DMS153 treated with DMSO at 0.1 percent for 48 hours (cell line): ENCODE data around the gene GDI1.

Source experiments
- DNase-seq: peaks from one replicate; lab custom pipeline; 2025; ENCODE audit not compliant: unreplicated experiment; lab: John Stamatoyannopoulos, UW

Gene GDI1

GRCh38 chrX:154459832-154460231 lies 22.9 kb downstream of the GDI1 start:
- DNase-seq, result no peak

GRCh38 chrX:154460326-154460725 lies 23.4 kb downstream of the GDI1 start:
- no peak for DNase-seq

GRCh38 chrX:154462396-154462795 lies 25.4 kb downstream of the GDI1 start:
- no peak for DNase-seq

DNA sequence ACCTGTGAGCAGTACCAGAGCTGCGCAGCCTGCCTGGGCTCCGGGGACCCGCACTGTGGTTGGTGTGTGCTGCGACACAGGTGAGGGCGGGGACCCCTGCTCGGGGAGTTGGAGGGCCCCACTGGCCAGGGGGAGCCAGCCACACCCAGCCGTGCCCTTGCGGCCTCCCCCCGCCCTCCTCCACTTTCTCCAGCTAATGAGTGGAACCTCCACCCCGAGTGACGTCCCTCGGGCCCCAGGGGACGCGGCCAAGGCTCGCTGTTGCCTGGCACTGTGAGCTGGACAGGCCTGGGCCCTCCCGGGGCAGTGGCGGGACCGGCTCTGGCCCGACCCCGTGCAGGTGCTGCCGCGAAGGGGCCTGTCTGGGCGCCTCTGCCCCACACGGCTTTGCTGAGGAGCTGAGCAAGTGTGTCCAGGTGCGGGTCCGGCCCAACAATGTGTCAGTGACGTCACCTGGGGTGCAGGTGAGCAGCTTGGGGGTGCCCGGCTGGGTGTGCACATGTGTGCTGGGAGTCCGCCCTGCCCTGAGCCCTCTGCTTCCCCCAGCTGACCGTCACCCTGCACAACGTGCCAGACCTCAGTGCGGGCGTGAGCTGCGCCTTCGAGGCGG lies 26.8 kb downstream of the GDI1 start:
- no peak for DNase-seq

DNA sequence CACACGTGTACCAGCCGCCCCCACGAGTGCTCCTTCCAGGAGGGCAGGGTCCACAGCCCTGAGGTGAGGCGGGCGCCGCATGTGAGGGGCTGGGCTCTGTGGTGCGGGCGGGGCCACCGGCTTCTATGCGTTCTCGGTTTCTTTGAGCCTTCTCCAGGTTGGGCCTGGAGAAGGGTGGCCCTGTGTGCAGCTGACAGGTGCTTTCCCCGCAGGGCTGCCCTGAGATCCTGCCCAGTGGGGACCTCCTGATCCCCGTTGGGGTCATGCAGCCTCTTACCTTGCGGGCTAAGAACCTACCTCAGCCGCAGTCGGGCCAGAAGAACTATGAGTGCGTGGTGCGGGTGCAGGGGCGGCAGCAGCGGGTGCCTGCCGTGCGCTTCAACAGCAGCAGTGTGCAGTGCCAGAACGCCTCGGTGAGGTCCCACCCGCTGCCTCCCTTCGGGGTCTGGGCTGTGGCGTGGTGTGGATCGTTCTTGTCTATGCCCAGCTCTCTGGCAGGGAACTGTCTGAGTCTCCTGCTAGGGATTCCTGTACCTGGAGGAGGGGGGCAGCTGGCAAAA lies 27.9 kb downstream of the GDI1 start:
- no peak for DNase-seq

GRCh38 chrX:154465601-154466000 lies 28.6 kb downstream of the GDI1 start:
- no peak for DNase-seq

DNA sequence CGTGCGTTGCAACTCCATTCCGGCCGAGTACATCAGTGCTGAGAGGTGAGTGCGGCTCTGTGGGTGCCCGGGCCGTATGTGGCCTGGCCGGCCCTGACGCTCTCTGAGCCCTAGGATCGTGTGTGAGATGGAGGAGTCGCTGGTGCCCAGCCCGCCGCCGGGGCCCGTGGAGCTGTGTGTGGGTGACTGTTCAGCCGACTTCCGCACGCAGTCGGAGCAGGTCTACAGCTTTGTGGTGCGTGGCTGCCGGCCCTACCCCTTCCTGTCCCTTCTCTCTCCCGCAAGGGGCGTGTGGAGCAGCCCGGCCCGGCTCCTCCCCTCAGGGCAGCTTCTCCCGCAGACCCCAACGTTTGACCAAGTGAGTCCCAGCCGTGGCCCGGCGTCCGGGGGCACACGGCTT lies 29.1 kb downstream of the GDI1 start:
- no peak for DNase-seq

GRCh38 chrX:154466907-154467306 lies 30.0 kb downstream of the GDI1 start:
- DNase-seq, result no peak

- DNase-seq, result no peak
These were observed 30.6 kb downstream of the GDI1 start for GRCh38 chrX:154467556-154467955.

- no peak for DNase-seq
These were observed 31.3 kb downstream of the GDI1 start for GRCh38 chrX:154468217-154468616.

GRCh38 chrX:154469114-154469513 lies 32.2 kb downstream of the GDI1 start:
- no peak for DNase-seq

GRCh38 chrX:154469880-154470279 lies 32.9 kb downstream of the GDI1 start:
- no peak for DNase-seq

- DNase-seq, result no peak
These were observed 33.5 kb downstream of the GDI1 start for GRCh38 chrX:154470434-154470833.

GRCh38 chrX:154470914-154471568 lies 34.1 kb downstream of the GDI1 start:
- DNase-seq, result no peak

- DNase-seq, result no peak
These were observed 35.1 kb downstream of the GDI1 start for GRCh38 chrX:154471839-154472684.

DNA sequence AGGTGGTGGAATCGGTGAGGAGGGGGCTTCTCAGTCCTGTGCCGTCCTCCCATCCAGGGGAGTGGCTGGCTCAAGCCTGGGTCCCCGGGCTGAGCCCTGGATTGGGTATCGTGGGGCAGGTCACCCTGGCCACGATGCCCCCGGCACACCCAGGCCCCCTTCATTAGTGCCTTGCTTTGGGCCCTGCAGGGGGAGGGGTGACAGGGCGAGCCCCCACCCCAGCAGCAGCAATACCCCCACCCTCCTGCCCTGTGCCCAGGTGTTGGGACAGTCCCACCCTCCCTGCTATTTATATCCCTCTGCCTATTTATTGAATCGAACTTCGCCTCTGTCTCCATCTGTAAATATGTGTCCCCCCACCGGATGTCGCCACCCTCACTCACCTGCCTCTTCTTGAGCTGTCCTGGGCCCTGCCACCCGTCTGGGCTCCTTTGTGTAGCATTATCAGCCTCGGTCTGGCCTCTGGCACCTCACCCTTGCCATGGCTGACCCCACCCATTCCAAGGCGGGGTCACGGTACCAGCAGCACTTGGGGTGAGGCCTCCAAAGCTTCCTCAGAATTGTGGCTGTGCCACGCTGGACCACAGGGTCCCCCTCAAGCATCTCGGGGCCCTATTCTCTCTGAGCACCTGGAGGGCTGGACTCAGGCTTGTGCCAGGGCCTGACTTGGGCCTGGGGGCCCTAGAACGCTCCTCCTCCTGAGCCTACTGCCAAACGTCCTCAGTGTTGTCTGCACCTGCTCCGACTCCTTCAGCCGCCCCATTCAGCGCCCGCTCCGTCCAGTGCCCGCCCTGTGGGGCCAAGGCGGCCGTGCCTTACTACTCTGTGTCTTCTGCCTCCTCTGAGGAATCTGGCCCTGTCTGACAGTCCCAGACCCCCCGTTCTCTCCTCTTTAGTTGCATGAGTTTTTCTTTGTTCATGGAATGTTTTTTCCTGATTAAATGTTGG lies 36.0 kb downstream of the GDI1 start:
- no peak for DNase-seq

- DNase-seq, result no peak
These were observed 36.7 kb downstream of the GDI1 start for GRCh38 chrX:154473683-154474082.

DNA sequence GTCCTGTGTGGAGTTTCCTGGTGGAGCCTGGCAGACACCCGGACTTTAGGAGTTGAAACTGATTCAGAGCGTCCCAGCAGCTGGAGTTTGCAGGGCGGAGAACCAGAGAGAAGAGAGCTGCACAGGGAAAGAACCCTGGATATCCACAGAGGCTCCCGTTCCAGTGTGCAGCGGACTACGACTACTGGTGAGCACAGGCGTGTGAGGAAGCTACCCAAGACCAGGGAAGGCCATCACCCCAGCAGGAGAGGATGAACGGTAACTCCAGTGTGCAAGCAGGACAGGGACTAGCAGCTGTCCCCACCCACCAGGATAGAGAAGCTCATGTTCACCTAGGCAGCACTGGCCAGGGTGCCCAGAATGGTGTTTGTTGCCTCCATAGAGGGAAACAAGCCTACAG lies 39.9 kb downstream of the GDI1 start:
- DNase-seq, result no peak

GRCh38 chrX:154477891-154478477 lies 41.0 kb downstream of the GDI1 start:
- DNase-seq, result no peak
